Measurements from ENCODE around the gene PLEKHG7.
"Not testable (repeated sequence)": the region's sequence is repeated elsewhere in the genome, so short reads cannot be mapped to it uniquely, and the experiment has no call there.

Gene PLEKHG7

DNA sequence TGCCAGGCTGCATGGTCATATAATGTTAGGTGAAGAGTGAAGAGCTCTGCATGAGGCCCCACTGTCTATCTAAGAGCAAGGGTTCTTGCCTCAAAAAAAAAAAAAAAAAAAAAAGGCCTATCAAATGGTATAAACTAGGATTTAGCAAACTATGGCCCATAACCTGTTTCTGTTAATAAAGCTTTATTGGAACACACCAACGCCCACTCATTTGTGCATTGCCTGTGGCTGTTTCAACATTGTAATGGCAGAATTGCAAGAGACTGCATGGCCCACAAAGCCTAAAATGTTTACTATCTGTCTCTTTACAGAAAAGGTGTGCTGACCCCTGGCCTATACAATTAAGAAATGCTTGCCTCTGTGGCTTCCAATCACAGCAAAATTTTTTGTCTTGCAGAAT lies 12.8 kb downstream of the PLEKHG7 start:
- no peak for DNase-seq

DNA sequence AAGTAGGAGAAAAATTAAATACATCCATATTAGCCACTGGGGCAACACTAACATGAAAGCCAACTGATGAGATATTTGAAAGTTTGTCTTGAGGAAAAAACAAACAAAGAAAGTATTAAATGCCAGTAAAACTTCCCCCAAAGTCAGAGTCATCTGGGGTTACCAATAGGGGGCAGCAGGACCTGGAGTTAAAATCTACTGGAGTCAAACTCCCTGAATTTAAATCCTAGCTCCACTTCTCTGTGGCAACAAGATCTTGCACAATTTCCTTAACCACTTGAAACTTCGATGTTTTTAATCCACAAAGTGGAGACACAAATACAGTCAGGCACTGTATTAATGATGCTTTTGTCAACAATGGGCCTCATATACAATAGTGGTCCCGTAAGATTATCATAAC lies 14.4 kb downstream of the PLEKHG7 start:
- DNase-seq = no peak

DNA sequence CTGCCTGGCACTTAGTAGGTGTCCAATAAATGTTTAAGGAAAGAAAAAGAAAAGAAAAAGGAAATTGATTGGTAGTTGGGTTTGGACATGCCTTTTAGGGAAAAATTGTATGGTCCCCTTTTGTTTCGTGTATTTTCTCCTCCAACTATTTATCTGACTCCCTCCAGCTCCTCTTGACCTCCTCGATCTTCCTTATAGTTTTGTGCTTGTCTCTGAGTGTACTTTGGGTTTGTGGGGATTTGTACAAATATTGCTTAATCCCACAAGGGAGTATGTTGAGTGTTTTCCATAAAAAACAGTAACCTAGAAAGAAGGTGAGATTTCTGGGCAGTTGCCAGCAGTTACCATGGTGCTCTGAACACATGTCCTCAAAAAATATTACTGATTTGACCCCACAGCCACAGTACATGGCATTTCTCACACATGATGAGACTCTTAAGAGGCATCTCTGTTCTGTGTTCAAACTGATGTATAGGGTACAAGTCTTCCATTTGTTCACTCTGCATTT lies 15.7 kb downstream of the PLEKHG7 start:
- DNase-seq = no peak

- DNase-seq = no peak
Measured at GRCh38 chr12:92719674-92720073, 16.9 kb downstream of the PLEKHG7 start.

- DNase-seq = no peak
Measured at GRCh38 chr12:92721130-92721529, 18.3 kb downstream of the PLEKHG7 start.

- DNase-seq = no peak
Measured at GRCh38 chr12:92721656-92722055, 18.9 kb downstream of the PLEKHG7 start.

GRCh38 chr12:92722897-92723296 lies 20.1 kb downstream of the PLEKHG7 start:
- DNase-seq = no peak

GRCh38 chr12:92726850-92727249 lies 24.1 kb downstream of the PLEKHG7 start:
- DNase-seq = no peak

DNA sequence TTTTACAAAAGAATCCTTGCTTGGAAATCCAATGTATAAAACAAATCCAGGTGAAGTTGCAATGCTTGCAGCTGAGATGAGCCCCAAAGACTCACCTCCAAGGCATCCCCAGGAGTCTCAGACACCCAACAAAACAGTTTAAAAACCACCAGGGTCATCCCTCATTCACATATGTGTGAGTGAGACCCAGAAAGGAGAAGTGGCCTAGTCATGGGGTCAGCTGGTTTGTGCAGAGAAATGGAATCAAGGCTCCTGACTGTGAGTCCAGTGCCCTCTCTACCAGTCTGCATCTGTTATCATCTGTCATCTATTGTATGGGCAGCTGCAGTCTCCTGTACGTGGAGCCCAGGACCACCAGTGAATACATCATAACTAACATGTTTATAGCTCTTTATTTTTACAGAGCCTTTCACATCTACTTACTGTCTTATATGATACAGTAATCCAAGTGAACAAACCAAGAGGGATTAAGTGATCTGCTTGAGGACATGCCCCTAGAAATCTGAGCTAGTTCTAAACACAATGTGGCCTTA lies 27.1 kb downstream of the PLEKHG7 start:
- DNase-seq = no peak

DNA sequence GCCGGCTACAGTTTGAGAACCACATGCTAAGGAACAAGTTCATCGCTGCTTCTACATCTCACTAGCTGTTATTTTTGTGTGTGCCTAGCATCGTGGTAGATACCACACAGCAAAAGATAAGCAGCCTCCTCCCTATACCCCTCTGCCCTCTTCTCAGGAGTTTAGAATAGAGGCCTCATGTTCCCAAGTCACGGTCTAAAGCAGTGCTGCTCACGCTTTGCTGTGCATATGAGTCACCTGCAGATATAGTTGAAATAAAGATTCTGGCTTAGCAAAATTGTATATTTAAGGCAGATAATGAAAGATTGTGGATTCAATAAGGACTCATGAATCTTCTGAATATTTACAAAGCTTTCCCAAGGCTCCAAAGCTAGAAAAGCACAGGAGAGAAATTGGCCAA lies 28.0 kb downstream of the PLEKHG7 start:
- DNase-seq = no peak

GRCh38 chr12:92732216-92732615 lies 29.4 kb downstream of the PLEKHG7 start:
- no peak for DNase-seq

DNA sequence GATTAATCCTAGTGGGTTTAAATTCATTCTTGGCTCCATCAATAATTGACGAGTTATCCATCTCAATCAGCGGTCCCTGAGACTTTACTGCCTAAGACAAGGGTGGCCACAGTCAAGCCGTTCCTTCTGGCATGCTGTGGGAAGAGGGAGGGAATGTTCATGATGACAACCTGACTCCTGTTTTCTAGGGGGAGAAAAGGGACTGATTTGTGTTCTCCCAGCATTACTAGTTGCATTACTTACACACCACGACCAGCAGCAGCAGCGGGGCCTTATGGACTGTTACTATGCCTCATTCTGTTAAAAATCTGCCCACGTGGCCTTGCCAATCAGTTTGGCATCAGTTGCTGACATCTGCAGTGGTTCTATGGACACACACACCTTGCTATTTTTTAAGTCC lies 29.9 kb downstream of the PLEKHG7 start:
- no peak for DNase-seq

DNA sequence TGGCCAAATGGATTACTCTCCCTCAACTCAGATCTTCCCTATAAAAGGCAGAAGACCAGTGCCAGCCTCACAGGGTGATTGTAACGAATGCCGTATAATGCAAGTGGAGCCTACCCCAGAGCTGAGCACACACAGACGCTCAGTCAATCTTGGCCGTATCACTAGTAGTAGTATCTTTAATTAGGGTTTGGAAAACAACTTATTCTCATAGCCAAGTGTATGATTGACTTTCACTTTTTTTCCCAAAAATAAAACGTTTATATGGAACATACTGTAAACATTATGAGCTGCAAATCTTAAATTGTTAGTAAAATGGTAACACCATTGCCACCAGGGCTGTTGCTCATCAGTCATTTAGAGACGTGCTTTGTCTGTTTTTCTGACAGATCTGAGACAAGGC lies 30.4 kb downstream of the PLEKHG7 start:
- no peak for DNase-seq

GRCh38 chr12:92733661-92734060 lies 30.9 kb downstream of the PLEKHG7 start:
- DNase-seq = no peak

- no peak for DNase-seq
Measured at GRCh38 chr12:92735131-92735721, 32.4 kb downstream of the PLEKHG7 start.

DNA sequence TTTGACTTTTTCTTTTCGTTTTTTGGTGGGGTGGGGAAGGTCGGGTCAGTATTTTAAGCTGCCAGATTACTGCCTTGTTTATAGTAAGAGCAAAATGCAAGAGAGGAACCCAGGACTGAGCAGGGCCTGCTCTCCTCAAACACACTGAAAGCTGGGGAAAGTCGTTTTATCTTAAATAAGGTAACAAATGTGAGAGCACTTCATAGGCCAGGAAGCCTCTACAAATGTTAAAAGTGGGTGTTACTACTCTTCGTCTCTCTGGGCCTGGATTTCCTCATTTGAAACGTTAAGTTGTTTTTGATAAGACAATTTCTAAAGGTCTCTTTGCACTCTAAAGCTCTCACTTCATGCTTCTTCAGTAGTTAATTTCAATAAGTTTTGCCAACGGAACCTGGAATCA lies 33.8 kb downstream of the PLEKHG7 start:
- no peak for DNase-seq

DNA sequence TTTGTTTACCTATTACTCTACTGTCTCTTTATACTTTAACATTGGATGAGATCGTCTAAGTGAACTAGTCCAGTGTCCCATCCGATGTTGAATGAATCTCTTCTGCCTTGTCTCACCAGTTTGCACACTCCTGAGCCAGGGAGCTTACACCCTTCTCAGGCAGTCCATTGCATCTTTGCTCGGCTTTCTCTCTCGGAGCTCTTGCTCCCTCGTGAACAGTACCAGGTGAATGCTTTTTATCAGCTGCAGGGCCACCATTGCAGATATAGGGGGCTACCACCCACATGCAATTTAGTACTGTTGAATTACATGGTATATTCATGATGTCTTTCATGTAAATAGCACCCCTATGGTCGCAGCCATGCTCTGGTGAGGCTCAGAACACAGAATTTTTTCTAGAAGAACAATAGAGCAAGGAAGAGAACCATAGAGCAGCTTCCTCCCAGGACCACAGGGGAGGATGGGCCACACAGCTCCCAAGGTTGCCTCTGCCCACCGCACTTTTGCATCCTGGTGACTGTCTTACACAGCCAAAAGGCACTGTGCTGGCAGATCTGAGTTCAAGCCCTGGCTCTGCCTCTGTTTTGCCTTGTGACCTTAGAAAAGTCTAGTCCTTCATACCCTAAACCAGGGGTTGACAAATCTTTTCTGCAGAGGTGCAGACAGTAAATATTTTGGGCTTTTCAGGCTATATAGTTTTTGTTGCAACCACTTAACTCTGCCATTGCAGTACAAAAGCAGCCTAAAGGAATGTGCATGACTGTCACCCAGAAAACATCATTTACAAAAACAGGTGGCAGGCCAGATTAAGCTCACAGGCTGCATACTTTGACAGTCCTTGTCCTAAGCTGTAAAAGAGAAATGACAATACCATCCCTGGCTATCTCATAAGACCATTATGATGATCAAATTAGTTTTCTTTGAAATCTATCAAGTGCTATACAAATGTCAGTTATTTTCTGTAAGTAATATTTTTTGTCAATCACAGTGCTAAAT lies 35.4 kb downstream of the PLEKHG7 start:
- DNase-seq = no peak

GRCh38 chr12:92739113-92739512 lies 36.3 kb downstream of the PLEKHG7 start:
- no peak for DNase-seq

DNA sequence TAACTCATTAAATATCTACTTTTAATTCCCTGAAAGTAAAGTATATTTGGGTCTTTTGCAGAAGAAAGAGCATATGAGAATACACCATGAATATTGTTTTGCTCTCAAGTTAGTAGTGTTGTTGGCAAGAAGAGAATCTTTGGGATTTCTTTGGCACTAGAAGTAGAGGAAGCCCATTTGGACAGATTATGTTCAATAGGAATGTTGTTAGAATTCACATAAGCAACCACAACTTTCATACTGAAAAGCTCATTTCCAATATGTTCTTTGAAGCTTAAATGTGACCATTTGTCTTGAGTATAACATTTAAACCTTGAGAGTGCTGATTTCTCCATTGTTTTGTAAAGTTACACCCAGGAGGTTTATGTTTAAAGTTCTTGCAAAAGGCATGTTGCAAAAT lies 37.6 kb downstream of the PLEKHG7 start:
- DNase-seq = no peak

GRCh38 chr12:92743026-92743425 lies 40.2 kb downstream of the PLEKHG7 start:
- DNase-seq = no peak

DNA sequence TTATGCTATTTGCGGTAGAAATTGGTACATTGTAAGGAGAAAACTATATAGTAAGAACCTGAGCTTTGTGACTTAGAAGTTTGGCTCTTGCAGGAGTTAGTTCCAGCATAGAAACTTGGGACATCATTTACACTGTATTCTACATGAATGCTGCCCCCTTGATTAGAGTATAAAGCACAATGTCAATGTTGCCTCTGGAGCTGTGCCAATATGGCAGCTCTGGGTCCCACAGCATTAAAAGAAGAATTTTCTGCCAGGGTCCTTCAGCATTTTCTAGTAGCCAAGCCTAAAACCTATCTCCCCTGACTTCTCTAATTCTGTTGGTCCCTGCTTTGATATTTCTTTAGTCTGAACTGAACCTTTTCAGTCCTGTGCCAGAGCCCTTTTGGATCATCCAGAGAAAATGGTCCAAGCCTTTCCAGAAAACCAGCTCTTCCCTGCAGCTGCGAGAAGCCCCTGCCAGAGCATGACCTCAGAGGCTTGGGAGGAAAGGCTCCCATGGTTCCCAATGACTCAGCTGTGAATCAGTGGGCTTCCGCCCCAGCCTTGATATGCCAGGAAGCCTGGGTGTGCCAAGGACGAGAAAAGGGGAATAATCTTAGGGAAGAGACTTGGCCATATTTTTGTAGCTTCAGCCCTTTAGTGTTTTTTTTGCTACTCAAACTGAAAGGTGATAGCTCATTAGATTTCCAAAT lies 43.2 kb downstream of the PLEKHG7 start:
- no peak for DNase-seq

DNA sequence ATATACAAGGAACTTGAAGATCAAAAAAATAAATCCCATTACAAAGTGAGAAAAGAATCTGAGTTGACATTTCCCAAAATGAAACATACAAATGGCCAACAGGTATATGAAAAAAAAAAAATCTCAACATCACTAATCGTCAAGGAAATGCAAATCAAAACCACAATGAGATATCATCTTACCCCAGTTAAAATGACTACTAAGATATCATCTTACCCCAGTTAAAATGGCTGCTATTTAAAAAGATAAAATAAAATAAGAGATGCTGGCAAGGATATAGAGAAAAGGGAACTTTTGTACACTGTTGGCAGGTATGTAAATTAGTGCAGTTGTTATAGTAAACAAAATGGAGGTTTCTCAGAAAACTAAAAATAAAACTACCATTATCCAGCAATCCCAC lies 44.4 kb downstream of the PLEKHG7 start:
- no peak for DNase-seq

- DNase-seq = not testable (repeated sequence)
Measured at GRCh38 chr12:92749691-92750090, 46.9 kb downstream of the PLEKHG7 start.
